8988T (cell line): ENCODE data around the gene C1orf232.

Experiments
- DNase-seq: peaks from one replicate; pipeline ENCODE4 v3.0.0; 2011

C1orf232 gene

DNA sequence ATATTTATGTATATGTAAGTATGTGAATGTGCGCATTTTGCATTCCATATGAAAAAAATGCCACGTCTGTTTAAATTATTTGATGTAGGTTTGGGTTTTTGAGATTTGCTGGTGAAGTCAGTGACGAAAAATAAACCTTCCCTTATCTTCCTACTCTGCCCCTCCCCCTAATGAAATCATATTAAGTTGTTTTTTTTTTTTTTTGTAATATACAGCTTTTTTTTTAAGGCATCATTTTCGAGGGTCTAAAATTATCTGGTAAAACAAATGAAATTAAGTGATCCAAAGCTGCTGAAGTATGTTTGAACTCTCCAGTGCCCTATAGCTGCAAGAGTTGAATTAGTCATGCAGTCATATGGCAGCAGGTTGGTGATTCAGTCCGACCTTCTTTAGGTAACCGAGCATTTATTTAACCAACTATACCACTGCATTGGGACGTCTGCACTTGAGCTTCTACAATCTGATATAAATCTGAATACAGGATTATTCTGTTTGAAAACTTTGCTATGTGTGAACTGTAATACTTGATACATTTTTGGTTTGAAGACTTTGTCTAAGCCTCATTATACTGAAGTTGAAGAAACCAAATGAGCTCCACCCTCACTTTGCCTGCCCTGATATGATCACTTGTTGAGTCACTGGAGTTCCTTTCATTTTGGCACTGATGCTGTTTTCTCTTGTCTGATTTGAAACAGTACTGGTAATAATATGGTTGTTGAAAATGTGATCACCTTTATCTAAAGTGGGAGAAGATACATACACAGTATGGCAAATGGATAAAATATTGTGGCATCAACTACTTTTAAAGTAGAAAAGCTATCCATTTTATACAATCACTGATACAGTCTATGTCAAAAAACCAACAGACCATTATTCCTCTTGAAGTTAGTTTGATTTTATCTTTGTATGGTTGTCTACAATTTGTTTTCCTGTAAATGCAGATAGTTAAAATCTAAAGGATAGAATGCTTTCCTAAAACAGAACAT is 45.5 kb downstream of the C1orf232 start:
- DNase-seq: no peak

DNA sequence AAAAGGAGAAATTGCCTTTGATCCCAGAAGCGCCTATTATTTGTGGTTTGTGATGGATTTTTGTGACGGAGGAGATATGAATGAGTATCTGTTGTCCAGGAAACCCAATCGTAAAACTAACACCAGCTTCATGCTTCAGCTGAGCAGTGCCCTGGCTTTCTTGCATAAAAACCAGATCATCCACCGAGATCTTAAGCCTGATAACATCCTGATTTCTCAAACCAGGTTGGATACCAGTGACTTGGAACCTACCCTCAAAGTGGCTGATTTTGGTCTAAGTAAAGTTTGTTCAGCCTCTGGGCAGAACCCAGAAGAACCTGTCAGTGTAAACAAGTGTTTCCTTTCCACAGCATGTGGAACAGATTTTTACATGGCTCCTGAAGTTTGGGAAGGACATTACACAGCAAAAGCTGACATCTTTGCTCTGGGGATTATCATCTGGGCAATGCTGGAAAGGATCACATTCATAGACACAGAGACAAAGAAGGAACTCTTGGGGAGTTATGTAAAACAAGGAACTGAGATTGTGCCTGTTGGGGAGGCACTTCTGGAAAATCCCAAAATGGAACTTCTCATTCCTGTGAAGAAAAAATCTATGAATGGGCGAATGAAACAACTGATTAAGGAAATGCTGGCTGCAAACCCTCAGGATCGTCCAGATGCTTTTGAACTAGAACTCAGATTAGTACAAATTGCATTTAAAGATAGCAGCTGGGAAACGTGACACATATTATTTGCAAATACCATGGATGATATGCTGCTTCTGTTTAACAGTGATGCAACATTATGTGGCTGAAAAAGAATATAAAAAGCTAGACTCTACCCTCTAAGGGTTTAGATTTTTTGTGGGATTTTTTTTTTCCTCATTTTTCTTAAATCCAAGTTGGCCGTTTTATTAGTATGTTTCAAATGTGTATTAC is 46.6 kb downstream of the C1orf232 start:
- no peak for DNase-seq

DNA sequence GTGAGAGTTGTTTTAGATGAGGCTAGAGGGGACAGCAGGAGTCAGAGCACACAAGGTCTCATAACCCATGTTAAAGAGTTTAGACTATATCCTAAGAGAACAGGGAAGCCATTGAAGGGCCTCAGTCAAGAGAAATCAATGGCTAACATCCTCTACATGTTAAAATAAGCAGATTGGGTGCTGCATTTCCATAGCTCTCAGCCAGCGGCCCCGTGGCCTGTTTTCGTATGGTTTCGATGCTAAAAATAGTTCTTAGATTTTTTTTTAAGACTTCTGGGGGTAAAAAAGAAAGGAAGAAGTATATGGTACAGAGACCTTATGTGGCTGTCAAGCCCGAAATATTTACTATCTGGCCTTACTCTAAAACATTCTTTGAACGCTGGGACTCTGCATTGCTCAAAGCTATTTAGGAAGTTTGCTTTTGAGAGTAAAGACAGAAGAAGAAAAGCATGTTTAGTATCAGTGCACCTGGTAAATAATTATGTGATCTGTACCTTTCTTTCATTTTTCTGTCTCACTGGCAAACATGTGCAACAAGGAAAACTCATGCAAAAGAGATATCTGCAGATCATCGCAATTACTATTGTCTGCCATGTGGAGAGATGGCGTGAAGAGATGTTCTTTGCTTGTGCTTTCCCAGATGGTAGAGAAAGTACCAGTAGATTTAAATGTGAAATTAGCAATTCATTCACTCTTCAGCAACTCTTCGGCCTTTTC is 48.7 kb downstream of the C1orf232 start:
- DNase-seq: no peak

DNA sequence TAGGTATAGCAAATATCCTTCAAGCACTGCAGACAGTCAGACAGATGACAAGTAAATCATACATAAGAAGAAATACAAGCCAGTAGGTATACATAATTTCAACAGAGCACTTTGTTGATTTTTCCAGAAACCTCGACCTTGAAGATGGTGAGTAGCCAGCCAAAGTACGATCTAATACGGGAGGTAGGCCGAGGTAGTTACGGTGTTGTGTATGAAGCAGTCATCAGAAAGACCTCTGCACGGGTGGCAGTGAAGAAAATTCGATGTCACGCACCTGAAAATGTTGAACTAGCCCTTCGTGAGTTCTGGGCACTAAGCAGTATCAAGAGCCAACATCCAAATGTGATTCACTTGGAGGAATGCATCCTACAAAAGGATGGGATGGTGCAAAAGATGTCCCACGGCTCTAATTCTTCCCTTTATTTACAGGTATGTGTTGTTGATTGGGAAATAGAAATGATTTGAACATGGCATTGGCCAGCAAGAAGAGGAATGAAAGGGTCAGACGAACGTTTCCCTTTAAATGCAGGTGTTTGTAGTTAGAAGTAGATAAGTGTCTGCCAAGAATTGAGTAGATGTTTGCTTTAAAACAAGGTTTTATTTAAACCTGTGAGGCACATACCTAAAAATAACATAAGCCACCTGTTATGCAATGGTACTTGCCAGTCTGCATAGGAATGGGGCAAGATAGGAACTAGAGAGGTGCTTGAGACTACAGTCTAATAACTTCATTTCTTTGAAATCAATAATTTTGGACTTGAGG is 54.4 kb downstream of the C1orf232 start:
- no peak for DNase-seq
